ENCODE data around the gene ULK1. TPM values are rescaled to one million over a fixed set of nuclear protein-coding genes. Genes with fewer than 3 reads are reported as not detected.

The ULK1 gene
- total and polyA plus RNA-seq, 10 donors, result 9.9 to 60.7 (median 46.7) TPM

- H3K4me1 ChIP-seq, result peaks cover 24 to 46% (median 30%) of the 10 kb centered on the region in 6 donors
- H3K9me3 ChIP-seq, result no peaks in the 10 kb centered on the region
- no peaks in the 10 kb centered on the region for H3K27me3 ChIP-seq (replicated peaks in 1 of 7)
- WGBS, 5 donors, result 41 to 57% (median 46%) methylated on average over 15 to 19 of the region's 19 CpGs
- H3K4me3 ChIP-seq, result peak overlapping the region in 7 of 8 donors; percentile 39 to 85 (median 58)
- H3K27ac ChIP-seq, result peak overlapping the region in 7 of 8 donors; percentile 78 to 98 (median 93)
- intact Hi-C loops (cut with DNase I; ENCODE audit: low total_unique reads), result no loop called here
- peaks cover 0 to 21% (median 0%) of the 10 kb centered on the region in 6 donors for H3K36me3 ChIP-seq
- TF ChIP-seq, protein P1, sequence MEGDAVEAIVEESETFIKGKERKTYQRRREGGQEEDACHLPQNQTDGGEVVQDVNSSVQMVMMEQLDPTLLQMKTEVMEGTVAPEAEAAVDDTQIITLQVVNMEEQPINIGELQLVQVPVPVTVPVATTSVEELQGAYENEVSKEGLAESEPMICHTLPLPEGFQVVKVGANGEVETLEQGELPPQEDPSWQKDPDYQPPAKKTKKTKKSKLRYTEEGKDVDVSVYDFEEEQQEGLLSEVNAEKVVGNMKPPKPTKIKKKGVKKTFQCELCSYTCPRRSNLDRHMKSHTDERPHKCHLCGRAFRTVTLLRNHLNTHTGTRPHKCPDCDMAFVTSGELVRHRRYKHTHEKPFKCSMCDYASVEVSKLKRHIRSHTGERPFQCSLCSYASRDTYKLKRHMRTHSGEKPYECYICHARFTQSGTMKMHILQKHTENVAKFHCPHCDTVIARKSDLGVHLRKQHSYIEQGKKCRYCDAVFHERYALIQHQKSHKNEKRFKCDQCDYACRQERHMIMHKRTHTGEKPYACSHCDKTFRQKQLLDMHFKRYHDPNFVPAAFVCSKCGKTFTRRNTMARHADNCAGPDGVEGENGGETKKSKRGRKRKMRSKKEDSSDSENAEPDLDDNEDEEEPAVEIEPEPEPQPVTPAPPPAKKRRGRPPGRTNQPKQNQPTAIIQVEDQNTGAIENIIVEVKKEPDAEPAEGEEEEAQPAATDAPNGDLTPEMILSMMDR (IDR thresholded peaks at IDR 0.05 in 8 of 11, conservative IDR thresholded peaks at IDR 0.05 in 3 of 11), result no peak
- TF ChIP-seq POLR2AphosphoS5 (IDR thresholded peaks at IDR 0.05) (no peak), POLR2A (IDR thresholded peaks at IDR 0.05) (no peak)
- DNase-seq, result peak; percentile 68
These were observed 663 bp upstream of the ULK1 start for GRCh38 chr12:131893605-131894312.

DNA sequence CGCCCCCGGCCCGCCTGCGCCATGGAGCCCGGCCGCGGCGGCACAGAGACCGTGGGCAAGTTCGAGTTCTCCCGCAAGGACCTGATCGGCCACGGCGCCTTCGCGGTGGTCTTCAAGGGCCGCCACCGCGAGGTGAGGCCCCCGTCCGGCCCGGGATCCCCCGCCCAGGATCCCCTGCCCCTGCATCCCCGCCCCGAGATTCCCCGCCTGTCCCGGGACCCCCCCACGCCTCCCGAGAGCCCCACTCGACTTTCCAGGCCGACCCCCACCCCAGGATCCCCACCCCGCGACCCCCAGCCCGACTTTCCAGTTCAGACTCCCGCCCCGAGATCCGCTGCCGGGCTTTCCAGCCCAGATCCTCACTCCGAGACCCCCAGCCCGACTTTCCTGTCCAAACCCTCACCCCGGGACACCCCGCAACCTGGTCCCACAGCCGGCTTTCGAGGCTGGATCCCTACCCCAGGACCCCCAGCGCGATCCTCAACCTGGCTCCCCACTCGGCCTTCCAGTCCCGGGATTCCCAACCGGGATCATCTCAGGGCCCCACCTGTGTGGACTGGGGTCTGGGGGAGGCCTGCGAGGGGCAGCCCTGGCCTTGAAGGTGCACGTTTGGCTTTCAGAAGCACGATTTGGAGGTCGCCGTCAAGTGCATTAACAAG, 688 bp downstream of the ULK1 start:
- H3K27ac ChIP-seq, result peak overlapping the region; percentile 76 to 98 (median 93)
- H3K27me3 ChIP-seq (replicated peaks in 1 of 7), result no peaks in the 10 kb centered on the region
- 0 to 2% (median 1%) methylated on average over 16 to 54 of the region's 54 CpGs for WGBS, 5 donors
- no peak for TF ChIP-seq POLR2AphosphoS5 (IDR thresholded peaks at IDR 0.05)
- TF ChIP-seq, protein P1 (IDR thresholded peaks at IDR 0.05 in 8 of 11, conservative IDR thresholded peaks at IDR 0.05 in 3 of 11), result no peak
- no peak for TF ChIP-seq POLR2A (IDR thresholded peaks at IDR 0.05)
- peak overlapping the region; percentile 51 to 85 (median 59) for H3K4me3 ChIP-seq
- peak; percentile 88 for DNase-seq
- H3K4me1 ChIP-seq, result peaks cover 24 to 55% (median 30%) of the 10 kb centered on the region in 6 donors
- no peaks in the 10 kb centered on the region for H3K9me3 ChIP-seq
- intact Hi-C loops (cut with DNase I; ENCODE audit: low total_unique reads), result no loop called here
- peaks cover 0 to 32% (median 0%) of the 10 kb centered on the region in 6 donors for H3K36me3 ChIP-seq

- Histone ChIP-seq H3K4me3 (peak overlapping the region; percentile 51 to 85 (median 59)), H3K36me3 (peaks cover 0 to 38% (median 0%) of the 10 kb centered on the region in 6 donors), H3K9me3 (no peaks in the 10 kb centered on the region), H3K27me3 (replicated peaks in 1 of 7) (no peaks in the 10 kb centered on the region), H3K4me1 (peaks cover 24 to 61% (median 32%) of the 10 kb centered on the region in 6 donors), H3K27ac (peak overlapping the region; percentile 76 to 98 (median 93))
- no peak for DNase-seq
- TF ChIP-seq POLR2AphosphoS5 (IDR thresholded peaks at IDR 0.05) (no peak), POLR2A (IDR thresholded peaks at IDR 0.05) (no peak)
- TF ChIP-seq, protein P1 (IDR thresholded peaks at IDR 0.05 in 8 of 11, conservative IDR thresholded peaks at IDR 0.05 in 3 of 11), result no peak
- intact Hi-C loops (cut with DNase I; ENCODE audit: low total_unique reads), result no loop called here
- WGBS, 5 donors, result 2 to 5% (median 3%) methylated on average over 9 to 12 of the region's 12 CpGs
These were observed 1.2 kb downstream of the ULK1 start for GRCh38 chr12:131895640-131896079.

Measured in spleen (tissue), 11 donors.